Right ventricle myocardium inferior (tissue), 1 donor: ENCODE results near the gene PSAP. TPM values are rescaled to one million over a fixed set of nuclear protein-coding genes. Genes with fewer than 3 reads are reported as not detected.
"Not testable (repeated sequence)": the region's sequence is repeated elsewhere in the genome, so short reads cannot be mapped to it uniquely, and the experiment has no call there.

Source experiments
- ATAC-seq: fragments of 200-7000 bp; cut with Tn5 transposase; one replicate; pipeline ENCODE4 v1.9.1; 2020; ENCODE audit warnings: mild to moderate bottlenecking, moderate library complexity
- DNase-seq: peaks from one replicate; pipeline ENCODE4 v3.0.0; 2021; ENCODE audit errors: missing footprints
- intact Hi-C: fragments of 100-400 bp; cut with DNase I; formaldehyde crosslinking; loops from one replicate; pipeline ENCODE4 v1.11.0; 2022
- total RNA-seq: library from RNA; stranded (reverse); fragmentation: NEBNext Ultra II Directional; extraction: Animal tissue kit (Norgen Biotek cat#: 25700); gene quantifications from one replicate; pipeline ENCODE4 v1.2.1, GENCODE V29; 2021
- donor health status: DM: no; HTN: yes; CAD: no; lungs with severe emphysema.

PSAP gene
- total RNA-seq, 1 donor from 2014 or later = 1,777 TPM

DNA sequence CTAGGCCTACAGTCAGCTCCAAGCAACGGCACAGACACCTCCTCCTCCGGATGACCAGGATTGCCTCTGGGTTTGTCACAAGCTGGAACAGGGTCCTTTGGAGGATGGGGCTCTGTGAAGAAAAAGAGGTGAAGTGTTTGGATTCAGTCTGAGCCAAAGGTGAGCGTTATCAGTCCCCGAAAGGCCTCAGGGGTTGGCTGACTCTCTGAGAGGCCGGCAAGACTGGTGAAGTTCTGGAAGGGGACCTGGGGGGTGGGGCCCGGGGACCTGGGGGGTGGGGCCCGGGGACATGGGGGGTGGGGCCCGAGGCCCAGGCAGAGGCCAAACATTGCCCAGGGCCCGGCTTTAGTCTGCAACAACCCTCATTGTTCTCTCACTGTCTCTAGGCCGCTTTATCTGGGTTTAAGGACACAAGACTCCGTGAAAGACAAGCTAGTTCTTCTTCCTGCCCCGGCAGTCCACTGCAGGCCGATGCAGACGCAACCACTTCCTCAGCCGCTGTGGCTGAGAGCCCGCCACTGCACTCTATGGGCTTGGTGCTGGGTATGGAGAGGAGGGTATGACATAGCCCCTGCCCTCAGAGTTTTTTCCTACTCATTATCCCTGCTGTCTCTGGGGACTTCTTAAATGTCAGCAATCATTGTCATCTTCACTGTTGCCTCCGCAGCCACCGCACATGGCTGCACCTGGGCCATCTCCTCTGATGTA, 27.4 kb upstream of the PSAP start:
- intact Hi-C loops = no loop called here
- DNase-seq (no peak), ATAC-seq (peak; percentile 35)

DNA sequence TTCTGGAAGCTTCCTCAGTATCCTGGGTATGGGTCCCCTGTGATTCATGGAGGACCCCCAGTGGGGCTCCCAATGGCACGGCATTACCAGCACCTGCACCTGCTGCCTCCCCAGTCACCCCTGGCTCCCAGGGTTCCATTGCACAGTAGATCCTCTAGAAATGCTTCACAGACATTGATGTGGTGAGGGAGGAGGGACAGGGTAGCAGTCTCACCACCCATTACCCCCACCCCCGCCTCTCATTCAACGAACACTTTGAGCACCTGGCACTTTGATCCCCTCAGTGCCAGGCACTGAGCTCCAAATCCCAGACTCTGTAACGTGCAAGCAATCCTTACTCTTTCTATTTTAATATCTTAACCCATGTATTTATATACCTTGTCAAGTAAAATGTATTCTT, 26.8 kb upstream of the PSAP start:
- ATAC-seq = no peak
- intact Hi-C loops = no loop called here
- DNase-seq = no peak

DNA sequence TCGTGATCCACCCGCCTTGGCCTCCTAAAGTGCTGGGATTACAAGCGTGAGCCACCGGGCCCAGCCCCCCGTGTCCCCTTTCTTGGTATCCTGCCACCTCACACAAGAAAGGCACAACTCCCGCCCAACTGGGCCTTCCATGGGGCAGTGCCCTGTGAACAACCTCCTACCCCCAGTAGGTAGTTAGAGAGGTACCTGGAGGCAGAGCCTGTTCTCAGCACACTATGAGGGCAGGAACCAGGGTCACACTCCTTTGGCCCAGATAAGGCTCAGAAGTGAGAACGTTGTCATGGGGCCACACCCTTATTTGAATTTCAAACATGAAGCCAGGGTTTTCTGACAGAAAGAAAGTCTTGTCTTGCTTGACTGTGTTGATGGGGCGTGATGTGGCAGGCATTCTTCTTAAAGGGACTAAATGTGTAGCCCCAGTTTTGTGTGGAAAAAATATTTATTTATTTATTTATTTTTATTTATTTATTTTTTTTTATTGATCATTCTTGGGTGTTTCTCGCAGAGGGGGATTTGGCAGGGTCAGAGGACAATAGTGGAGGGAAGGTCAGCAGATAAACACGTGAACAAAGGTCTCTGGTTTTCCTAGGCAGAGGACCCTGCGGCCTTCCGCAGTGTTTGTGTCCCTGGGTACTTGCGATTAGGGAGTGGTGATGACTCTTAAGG, 23.8 kb upstream of the PSAP start:
- intact Hi-C loops, ATAC-seq: not testable (repeated sequence)

DNA sequence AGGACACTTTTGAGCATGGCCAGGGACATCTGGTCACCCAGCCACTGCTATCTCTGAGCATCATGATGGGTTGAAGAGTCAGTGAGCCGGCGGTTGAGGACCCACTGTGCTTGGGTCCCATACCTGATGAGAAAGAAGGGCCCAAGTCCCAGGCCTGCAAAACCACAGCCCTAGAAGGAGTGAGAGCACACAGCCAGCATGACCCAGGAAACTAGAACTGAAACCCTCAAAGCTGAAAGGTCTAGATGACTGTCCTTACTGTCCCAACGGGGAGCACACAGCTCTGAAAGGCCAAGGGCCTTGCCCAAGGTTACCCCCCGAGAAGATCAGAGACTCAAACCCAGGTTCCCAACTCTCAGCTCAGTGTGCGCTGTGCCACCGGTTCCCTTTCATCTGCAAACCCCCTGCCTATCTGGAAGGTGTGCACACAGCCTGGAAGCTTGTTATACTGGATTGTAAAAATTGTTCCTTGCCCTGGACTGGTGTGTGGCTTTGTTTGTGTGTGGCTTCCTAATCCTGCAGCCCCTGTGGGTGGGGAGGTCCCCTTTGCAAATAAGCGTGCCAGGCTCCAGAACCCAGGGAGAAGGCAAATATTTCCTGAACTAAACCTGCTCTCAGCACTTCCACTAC, 22.6 kb upstream of the PSAP start:
- ATAC-seq = peak; percentile 43
- DNase-seq = no peak
- intact Hi-C loops = no loop called here

More for the DNA sequence above, 23.8 kb upstream of the PSAP start:
- not testable (repeated sequence) for DNase-seq

DNA sequence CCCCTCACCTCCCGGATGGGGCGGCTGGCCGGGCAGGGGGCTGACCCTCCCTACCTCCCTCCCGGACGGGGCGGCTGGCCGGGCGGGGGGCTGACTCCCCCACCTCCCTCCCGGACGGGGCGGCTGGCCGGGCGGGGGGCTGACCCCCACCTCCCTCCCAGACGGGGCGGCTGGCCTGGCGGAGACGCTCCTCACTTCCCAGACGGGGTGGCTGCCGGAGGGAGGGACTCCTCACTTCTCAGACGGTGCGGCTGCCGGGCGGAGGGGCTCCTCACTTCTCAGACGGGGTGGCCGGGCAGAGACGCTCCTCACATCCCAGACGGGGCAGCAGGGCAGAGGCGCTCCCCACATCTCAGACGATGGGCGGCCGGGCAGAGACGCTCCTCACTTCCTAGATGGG, 18.6 kb upstream of the PSAP start:
- intact Hi-C loops, DNase-seq, ATAC-seq: not testable (repeated sequence)

DNA sequence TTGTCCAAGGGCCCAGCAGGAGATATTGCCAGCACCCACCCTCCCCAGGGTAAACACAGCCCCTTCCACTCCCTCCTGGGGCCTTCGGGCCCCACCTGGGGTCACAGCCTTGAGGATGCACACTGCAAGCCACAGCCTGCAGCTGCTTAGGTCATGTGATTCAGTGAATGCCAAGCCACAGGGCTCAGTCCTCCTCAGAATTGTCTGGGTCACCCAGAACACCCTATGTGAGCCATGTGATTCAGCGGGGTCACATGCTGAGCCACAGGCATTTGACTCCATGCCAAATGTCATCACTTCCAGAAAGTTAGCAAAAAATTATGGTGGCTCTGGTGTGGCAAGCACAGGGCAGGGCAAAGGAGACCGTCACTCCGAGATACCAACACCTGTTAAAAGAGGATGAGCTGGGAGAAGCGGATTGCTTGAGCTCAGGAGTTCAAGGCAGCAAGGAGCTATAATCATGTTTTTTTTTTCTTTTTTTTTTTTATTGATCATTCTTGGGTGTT, 17.2 kb upstream of the PSAP start:
- DNase-seq = no peak
- ATAC-seq = peak; percentile 76

DNA sequence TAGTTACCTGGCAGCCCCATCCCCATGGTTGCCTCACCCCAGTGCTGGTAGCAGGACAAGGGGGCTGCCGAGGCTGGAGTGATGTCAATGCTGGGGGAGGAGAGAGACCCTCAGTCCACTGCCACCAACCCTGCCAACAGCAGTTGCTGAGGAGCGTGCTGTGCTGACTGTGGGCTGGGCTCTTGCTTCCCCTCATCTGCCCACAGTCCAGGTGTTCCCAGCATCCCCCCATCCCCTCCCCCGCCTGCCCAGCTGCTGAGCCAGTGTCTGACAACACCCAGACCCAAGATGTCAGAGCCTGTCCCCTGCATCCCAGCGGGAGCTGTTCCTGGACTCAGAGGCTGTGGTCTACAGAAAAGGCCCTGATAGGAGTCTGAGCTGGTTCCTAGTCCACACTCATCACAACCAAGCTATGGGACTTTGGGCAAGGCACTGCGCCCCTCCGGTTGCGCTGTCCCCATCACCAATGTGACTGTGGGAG, 14.6 kb upstream of the PSAP start:
- DNase-seq (no peak), ATAC-seq (no peak)
- intact Hi-C loops = no loop called here

More for the DNA sequence above, 17.2 kb upstream of the PSAP start:
- intact Hi-C loops = no loop called here

DNA sequence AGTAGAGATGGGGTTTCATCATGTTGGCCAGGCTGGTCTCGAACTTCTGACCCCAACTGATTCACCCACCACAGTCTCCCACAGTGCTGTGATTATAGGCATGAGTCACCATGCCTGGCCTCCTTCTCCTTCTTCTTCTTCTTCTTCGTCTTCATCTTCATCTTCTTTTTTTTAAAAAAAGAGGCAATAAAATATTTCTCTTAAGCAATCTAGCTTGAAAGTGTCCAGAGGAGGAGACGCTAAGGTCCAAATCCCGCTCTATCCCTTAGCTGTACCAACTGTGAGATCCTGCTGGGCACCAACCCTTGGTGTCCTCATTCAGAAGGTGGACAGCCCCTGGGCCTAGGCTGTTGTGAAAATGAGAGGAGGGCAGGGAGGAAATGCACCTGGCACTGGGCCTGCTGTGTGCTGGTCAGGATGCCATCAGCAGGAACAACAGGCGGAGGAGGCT, 13.9 kb upstream of the PSAP start:
- ATAC-seq (no peak), DNase-seq (no peak)
- intact Hi-C loops = no loop called here

DNA sequence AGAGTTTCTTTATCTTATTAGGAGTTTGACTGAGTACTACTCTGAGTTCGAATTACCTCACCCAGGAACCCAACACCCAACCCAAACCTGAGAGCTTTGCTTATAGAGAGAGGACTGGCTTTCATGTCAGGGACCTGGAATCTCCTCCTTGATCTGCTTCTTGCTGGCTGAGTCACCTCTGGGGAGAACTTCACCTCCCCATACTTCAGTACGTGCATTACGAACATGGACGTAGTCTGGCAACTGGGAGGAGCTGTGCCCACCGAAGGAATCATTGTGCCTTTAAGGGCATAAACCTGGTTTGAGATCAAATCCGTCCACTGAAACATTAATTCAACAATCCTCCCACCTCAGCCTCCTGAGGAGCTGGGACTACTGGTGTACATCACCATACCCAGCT, 12.2 kb upstream of the PSAP start:
- intact Hi-C loops = no loop called here
- ATAC-seq = no peak
- no peak for DNase-seq

DNA sequence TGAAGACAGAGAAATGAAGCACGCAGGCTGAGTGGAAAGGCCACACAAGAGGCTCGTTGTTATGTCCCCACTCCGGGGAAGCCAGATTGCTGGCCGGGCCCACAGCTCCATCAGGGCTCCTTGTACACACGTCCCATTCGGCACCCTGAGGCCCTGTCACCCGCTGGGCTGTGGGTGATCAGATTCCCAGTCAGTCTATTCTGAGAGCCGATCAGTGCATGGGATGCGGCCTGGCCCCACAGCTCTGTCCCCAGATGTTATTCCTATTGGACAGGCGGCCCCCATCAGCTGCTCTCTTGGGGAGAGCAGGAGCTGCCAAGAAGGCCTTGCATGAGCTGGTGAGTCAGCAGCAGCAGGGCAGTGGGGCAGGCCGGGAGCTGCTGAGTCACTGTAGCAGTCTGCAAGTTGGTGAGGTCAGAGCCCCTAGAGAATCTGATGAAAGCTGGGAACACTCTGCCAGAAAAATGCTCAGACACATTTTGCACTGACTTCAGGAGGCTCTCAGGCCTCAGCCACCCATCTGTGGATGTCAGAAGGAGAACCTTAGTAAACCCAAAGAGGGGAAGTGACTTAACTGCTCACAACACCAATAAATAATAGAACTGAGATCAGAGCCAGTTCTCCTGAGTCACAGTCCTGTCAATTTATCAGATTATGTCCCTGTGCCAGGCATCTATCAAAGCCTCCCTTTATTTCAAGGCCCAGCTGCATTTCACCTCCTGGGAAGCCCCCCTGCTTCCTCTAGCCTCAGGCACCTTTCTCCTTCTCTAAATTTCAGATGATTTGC, 9.4 kb upstream of the PSAP start:
- DNase-seq (peak; percentile 95), ATAC-seq (peak; percentile 98)
- intact Hi-C loops = no loop called here

DNA sequence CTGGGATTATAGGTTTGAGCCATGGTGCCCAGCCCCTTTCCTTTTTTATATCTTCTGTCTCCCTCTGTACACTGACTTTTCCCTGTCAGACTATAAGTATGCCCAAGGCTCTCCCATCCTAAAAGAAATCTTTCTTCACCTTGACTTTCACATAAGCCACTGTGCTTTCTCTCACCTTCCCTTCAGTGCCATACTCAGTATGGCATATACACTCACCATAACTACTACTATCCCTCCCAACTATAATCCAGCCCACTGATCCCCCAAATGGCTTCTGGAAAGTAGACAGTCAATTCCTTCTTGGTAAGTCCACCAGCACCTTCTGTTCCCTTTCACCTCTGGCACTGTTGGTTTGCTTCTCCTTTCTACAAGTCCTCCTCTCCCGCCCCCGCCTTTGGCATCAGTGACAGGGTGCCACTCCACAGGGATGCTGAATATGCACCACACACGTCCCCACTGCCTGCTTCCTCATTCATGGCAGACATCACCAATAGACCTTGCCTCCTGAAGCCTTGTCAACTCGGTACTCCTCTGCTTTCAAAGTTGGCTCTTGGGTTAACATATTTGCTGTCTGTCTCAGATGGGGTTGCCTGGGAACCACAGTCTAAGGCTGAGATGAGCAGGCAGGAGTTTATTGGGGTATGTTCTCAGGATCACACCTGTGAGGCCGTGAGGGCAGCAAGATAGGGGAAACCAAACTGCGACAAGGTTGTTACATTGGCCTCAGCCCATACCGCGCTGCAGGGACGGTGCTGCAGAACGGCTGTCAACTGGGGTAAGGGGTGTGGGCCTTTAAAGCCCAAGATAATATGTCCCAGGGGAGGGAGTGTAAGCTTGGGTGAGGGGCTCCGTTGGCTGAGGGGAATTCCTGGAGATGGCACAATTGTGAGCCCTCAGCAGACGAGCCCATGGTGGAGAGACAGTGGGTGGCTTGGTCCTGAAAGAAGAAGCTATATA, 7.2 kb upstream of the PSAP start:
- no peak for ATAC-seq
- peak; percentile 87 for DNase-seq
- intact Hi-C loops = no loop called here

DNA sequence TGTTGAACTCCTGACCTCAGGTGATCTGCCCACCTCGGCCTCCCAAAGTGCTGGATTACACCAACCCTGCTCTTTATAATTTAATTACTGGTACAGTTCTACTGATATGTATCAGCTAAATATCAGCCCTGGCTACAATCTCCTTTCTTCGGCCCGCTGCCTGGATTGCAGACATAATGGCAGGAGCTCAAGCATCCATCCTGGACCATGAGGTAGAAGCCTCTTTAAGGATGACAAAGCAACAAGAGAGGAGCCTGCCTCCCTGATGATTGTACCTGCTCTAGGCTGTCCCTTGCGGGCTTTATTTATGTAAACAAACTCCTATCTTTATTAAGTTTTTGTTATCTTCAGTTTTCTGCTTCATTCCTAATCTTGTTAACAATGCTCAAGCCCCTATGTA, 5.6 kb upstream of the PSAP start:
- ATAC-seq (no peak), DNase-seq (no peak)
- intact Hi-C loops = no loop called here

DNA sequence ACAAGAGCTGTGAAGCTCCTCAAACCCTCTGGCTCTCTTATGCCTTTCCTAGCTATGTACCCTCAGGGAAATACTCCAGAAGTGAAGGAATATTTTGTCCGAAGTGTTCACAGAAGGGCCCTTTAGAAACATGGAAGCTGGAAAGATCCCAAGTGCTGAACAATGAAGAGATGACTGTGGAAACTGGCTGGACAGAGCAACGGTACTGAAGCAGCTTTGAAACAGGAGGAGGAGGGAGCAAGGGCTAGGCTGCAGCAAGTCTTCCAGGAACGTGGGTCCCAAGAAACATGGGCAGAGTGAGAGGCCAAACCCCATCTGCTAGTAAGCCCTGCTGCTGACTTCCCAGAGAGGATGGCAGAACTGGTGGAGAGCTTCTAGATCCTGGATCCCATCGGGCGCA, 3.0 kb upstream of the PSAP start:
- intact Hi-C loops = loop anchor here (5.0 kb wide), 1 partner anchor 33 kb away; no protein-coding TSS in a partner anchor
- ATAC-seq = no peak
- no peak for DNase-seq

DNA sequence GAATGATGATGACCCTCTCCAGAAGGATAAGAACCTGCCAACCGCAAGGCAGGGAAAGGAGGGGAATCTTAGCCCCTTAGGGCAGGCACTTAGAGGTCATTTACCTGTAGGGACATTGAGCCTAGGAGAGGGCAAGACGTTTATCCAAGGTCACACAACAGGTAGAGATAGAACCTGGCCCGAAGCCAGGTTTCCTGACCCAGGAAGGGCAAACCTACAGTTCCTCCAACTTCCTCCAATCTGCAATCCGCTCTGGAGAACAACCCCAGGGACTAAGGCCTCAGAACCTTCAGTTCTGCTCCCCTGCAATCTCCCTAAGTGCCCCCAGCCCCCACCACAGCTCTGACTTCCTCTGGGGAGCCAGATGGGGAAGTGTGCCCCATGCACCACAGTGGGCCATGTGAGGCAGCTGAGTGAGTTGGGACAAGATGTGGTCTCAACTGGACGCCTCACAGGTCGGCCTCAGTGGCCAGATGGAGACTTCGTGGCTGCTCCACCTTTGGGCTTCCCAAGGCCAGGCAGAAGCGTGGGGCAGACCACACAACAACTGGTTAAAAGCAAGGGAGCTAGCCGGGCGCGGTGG, 1.4 kb upstream of the PSAP start:
- intact Hi-C loops = loop anchor here (5.0 kb wide), 1 partner anchor 35 kb away; no protein-coding TSS in a partner anchor
- peak; percentile 80 for DNase-seq
- ATAC-seq = no peak

DNA sequence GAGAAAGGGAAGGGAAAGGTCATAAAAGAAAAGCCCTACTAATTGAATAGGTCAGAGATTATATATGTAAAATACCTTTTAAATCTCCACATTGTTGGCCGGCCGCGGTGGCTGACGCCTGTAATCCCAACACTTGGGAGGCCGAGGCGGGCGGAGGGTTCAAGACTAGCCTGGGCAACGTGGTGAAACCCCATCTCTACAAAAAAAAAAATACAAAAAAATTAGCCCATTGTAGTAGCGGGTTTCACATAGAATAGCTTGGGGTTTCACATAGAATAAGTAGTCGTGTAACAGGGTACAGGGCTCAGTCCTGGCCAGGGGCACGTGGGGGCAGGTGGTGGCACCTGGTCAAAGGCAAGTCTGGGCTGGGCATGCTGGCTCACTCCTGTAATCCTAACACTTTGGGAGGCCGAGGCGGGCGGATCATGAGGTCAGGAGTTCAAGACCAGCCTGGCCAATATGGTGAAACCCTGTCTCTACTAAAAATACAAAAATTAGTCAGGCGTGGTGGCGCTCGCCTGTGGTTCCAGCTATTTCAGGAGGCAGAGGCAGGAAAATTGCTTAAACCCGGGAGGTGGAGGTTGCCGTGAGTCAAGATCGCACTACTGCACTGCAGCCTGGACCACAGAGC, 529 bp upstream of the PSAP start:
- intact Hi-C loops = loop anchor here (5.0 kb wide), 1 partner anchor 36 kb away; no protein-coding TSS in a partner anchor
- peak; percentile 0 for ATAC-seq
- DNase-seq = not testable (repeated sequence)

DNA sequence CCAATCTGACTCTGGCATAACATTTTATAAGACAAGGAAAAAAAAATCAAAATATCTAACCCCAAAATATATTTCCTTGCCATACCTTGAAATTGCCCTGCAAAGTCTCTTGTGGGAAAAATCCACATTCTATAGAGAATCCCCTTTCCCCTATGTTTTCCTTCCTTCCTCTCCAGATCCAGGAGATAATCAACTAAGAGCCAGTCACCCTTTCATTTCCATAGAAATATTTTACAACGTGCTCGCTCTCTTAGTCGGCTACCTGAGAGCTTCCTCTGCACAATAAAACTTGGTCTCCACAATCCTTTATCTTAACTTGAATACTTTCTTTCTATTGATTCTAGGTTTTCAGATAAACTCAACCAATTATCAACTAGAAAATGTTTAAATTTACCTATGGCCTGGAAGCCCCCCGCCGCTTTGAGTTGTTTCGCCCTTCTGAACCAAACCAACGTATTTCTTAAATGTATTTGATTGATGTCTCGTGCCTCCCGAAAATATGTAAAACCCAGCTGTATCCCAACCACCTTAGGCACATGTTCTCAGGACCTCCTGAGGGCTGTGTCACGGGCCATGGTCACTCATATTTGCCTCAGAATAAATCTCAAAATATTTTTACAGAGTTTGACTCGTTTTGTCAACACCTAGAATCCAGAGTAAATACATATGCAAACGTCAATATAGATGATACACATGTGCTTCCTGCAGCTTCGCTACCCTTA, 869 bp downstream of the PSAP start:
- DNase-seq = no peak
- intact Hi-C loops = loop anchor here (5.0 kb wide), 1 partner anchor 37 kb away; no protein-coding TSS in a partner anchor
- ATAC-seq = no peak
